HepG2 (cell line): ENCODE measurements around the gene ALG13. TPM values are rescaled to one million over a fixed set of nuclear protein-coding genes. Genes with fewer than 3 reads are reported as not detected.

Experiments used
- DDIT3 ChIP-seq: sonication (generic); formaldehyde crosslinking; IDR thresholded peaks from 2 replicates; pipeline ENCODE4 v1.4.0; 2020; ENCODE audit warnings: mild to moderate bottlenecking, missing genetic modification reagents
- ELF4 ChIP-seq: sonication (generic); formaldehyde crosslinking; IDR thresholded peaks from 2 replicates; pipeline ENCODE4 v1.5.0; 2020; ENCODE audit warnings: missing genetic modification reagents, mild to moderate bottlenecking, moderate library complexity, borderline replicate concordance
- FOXM1 ChIP-seq: sonication (generic); formaldehyde crosslinking; IDR thresholded peaks from 2 replicates; pipeline ENCODE4 v1.5.0; 2020; ENCODE audit warnings: missing genetic modification reagents
- GABPB1 ChIP-seq: IDR thresholded peaks from 2 replicates; pipeline ENCODE4 v1.6.1; 2016; ENCODE audit warnings: mild to moderate bottlenecking, missing genetic modification reagents, moderate library complexity, missing compliant biosample characterization
- HOXA5 ChIP-seq: sonication (generic); formaldehyde crosslinking; IDR thresholded peaks from 2 replicates; pipeline ENCODE4 v1.4.0; 2020; ENCODE audit warnings: missing genetic modification reagents
- KAT7 ChIP-seq: IDR thresholded peaks from 2 replicates; pipeline ENCODE4 v1.6.1; 2018; ENCODE audit warnings: borderline replicate concordance, missing compliant biosample characterization
- NONO ChIP-seq, 2 experiments: fragments of 450-650 bp in 1 of 2; sonication (generic) in 1 of 2; formaldehyde crosslinking in 1 of 2; IDR thresholded peaks in 1 of 2; conservative IDR thresholded peaks in 1 of 2; 2 replicates each; pipeline versions ENCODE4 v1.6.1 to v1.8.0; 2017 to 2022; ENCODE audit warnings: mild to moderate bottlenecking in 1 of 2, missing genetic modification reagents in 1 of 2, moderate library complexity in 1 of 2
- NR2F1 ChIP-seq, 2 experiments: fragments of 450-650 bp in 1 of 2; formaldehyde crosslinking in 1 of 2; IDR thresholded peaks; 2 replicates each; pipeline versions ENCODE4 v1.5.0 to v1.6.1; 2016 to 2020; ENCODE audit warnings: mild to moderate bottlenecking in 1 of 2, missing compliant biosample characterization in 1 of 2, missing genetic modification reagents in 1 of 2, moderate library complexity in 1 of 2
- RARA ChIP-seq: IDR thresholded peaks from 2 replicates; pipeline ENCODE4 v1.6.1; 2016; ENCODE audit warnings: missing genetic modification reagents, missing compliant biosample characterization
- SP5 ChIP-seq: IDR thresholded peaks from 2 replicates; pipeline ENCODE4 v1.6.1; 2016; ENCODE audit warnings: low read depth, borderline replicate concordance
- TEAD2 ChIP-seq: sonication (generic); formaldehyde crosslinking; IDR thresholded peaks from 2 replicates; pipeline ENCODE4 v1.9.0; 2021; ENCODE audit warnings: missing genetic modification reagents
- TRAFD1 ChIP-seq: sonication (generic); formaldehyde crosslinking; IDR thresholded peaks from 2 replicates; pipeline ENCODE4 v1.5.1; 2020; ENCODE audit warnings: missing genetic modification reagents, mild to moderate bottlenecking, borderline replicate concordance
- ZBTB21 ChIP-seq: sonication (generic); formaldehyde crosslinking; IDR thresholded peaks from 2 replicates; pipeline ENCODE4 v1.4.0; 2020; ENCODE audit warnings: missing genetic modification reagents
- ZBTB26 ChIP-seq: IDR thresholded peaks from 2 replicates; pipeline ENCODE4 v1.6.1; 2016; ENCODE audit warnings: missing compliant biosample characterization, missing genetic modification reagents, borderline replicate concordance
- ZBTB37 ChIP-seq: sonication (generic); formaldehyde crosslinking; IDR thresholded peaks from 2 replicates; pipeline ENCODE4 v1.4.0; 2020; ENCODE audit warnings: mild to moderate bottlenecking, missing genetic modification reagents
- ZBTB42 ChIP-seq: sonication (generic); formaldehyde crosslinking; IDR thresholded peaks from 2 replicates; pipeline ENCODE4 v1.5.0; 2020; ENCODE audit warnings: mild to moderate bottlenecking, missing genetic modification reagents
- ZNF33B ChIP-seq: sonication (generic); formaldehyde crosslinking; IDR thresholded peaks from 2 replicates; pipeline ENCODE4 v1.5.1; 2020; ENCODE audit warnings: mild to moderate bottlenecking, missing genetic modification reagents
- ZNF605 ChIP-seq: sonication (generic); formaldehyde crosslinking; IDR thresholded peaks from 2 replicates; pipeline ENCODE4 v1.8.0; 2022; ENCODE audit warnings: mild to moderate bottlenecking, missing genetic modification reagents
- ZNF660 ChIP-seq: sonication (generic); formaldehyde crosslinking; IDR thresholded peaks from 2 replicates; pipeline ENCODE4 v1.5.1; 2020; ENCODE audit warnings: mild to moderate bottlenecking, low read depth, missing genetic modification reagents, borderline replicate concordance
- ZNF737 ChIP-seq: sonication (generic); formaldehyde crosslinking; IDR thresholded peaks from 2 replicates; pipeline ENCODE4 v1.5.0; 2020; ENCODE audit warnings: missing genetic modification reagents, mild to moderate bottlenecking, borderline replicate concordance
- ZNF740 ChIP-seq: sonication (generic); formaldehyde crosslinking; IDR thresholded peaks from 2 replicates; pipeline ENCODE4 v1.4.0; 2020; ENCODE audit warnings: missing genetic modification reagents
- ZNF75D ChIP-seq: sonication (generic); formaldehyde crosslinking; IDR thresholded peaks from 2 replicates; pipeline ENCODE4 v1.8.1; 2023; ENCODE audit warnings: missing genetic modification reagents, mild to moderate bottlenecking, borderline replicate concordance
- ZNF772 ChIP-seq: sonication (generic); formaldehyde crosslinking; IDR thresholded peaks from 2 replicates; pipeline ENCODE4 v1.5.0; 2020; ENCODE audit warnings: mild to moderate bottlenecking, missing genetic modification reagents
- polyA plus RNA-seq, 8 experiments: library from polyadenylated mRNA; depleted of rRNA in 3 of 8; stranded (reverse) in 7 of 8; unstranded in 1 of 8; fragments of >200 nt; fragmentation: Illumina TruSeq in 4 of 8; extraction: Trizol in 4 of 8; gene quantifications; 2 replicates each; pipeline versions ENCODE4 v1.2.1 to v1.2.3, GENCODE V29; 2011 to 2016; ENCODE audit warnings: low read depth in 4 of 8, missing spikeins in 1 of 8, mixed read lengths in 1 of 8; ENCODE audit not compliant: insufficient read depth in 1 of 8
- total RNA-seq, 5 experiments: library from RNA; depleted of rRNA; stranded (reverse); fragments of >200 nt; fragmentation: Illumina TruSeq; extraction: Trizol; gene quantifications; 2 replicates each; pipeline ENCODE4 v1.2.3, GENCODE V29; 2016; ENCODE audit warnings: low read depth in 1 of 5

Gene ALG13
- total and polyA plus RNA-seq, 2 of the 13 experiments (the other 11 are each of a cell fraction or from before 2014, with no cell fraction given): 31.2 to 65.5 TPM

- no peak for TF ChIP-seq ZNF660 (CRISPR knock-in tag)
- TF ChIP-seq ZBTB37: no peak
- no peak for TF ChIP-seq TEAD2 (CRISPR knock-in tag)
- no peak for TF ChIP-seq ZBTB42 (CRISPR knock-in tag)
- 0 out of 2 replicates have a peak, but pooled peaks have one; percentile 31 for TF ChIP-seq TRAFD1
- TF ChIP-seq ZNF605 (CRISPR knock-in tag): no peak
- TF ChIP-seq ZNF33B (CRISPR knock-in tag): no peak
- no peak for TF ChIP-seq RARA (CRISPR knock-in tag)
- 0 out of 2 replicates have a peak, but pooled peaks have one; percentile 41 for TF ChIP-seq KAT7 (CRISPR knock-in tag)
- TF ChIP-seq ZBTB26: no peak
- no peak for TF ChIP-seq ZNF740 (CRISPR knock-in tag)
- TF ChIP-seq HOXA5 (CRISPR knock-in tag): no peak; the same call in 1 of the 2 replicates
- 0 out of 2 replicates have a peak, but pooled peaks have one; percentile 26 for TF ChIP-seq ELF4 (CRISPR knock-in tag)
- TF ChIP-seq ZNF737: no peak
- TF ChIP-seq NR2F1 (CRISPR knock-in tag; IDR thresholded peaks at IDR 0.05): no peak
- TF ChIP-seq SP5: peak; percentile 64
- TF ChIP-seq NONO (IDR thresholded peaks at IDR 0.05): no peak
- peak; percentile 61; the same call in 1 of the 2 replicates for TF ChIP-seq NONO (CRISPR knock-in tag; conservative IDR thresholded peaks at IDR 0.05)
- peak; percentile 83 for TF ChIP-seq ZBTB21
- TF ChIP-seq ZNF75D (CRISPR knock-in tag): no peak
- no peak for TF ChIP-seq ZNF772 (CRISPR knock-in tag)
- no peak for TF ChIP-seq DDIT3
- no peak for TF ChIP-seq FOXM1 (CRISPR knock-in tag)
- TF ChIP-seq GABPB1 (CRISPR knock-in tag): peak; percentile 97
Observed at GRCh38 chrX:111680988-111681779, at the start of gene ALG13 (continued).
